ENCODE data around the gene PRDM2. TPM values are rescaled to one million over a fixed set of nuclear protein-coding genes. Genes with fewer than 3 reads are reported as not detected.
A peak's percentile ranks its signal among the peaks of the same experiment; 100 is the strongest.
"Not testable (repeated sequence)": the region's sequence is repeated elsewhere in the genome, so short reads cannot be mapped to it uniquely, and the experiment has no call there.

PRDM2 gene
- polyA plus RNA-seq (2013, experiment 1 of 2; ENCODE audit: insufficient read length): 27.6 TPM
- polyA plus RNA-seq (2013, experiment 2 of 2; ENCODE audit: insufficient read length): 26.7 TPM

GRCh38 chr1:13699936-13700520 is at the start of gene PRDM2:
PRDM2 (plus strand) TSS chr1:13700188; CDS start chr1:13715606, 15,418 bp downstream.
- peak; percentile 59 for DNase-seq

GRCh38 chr1:13651279-13651678 is 48.7 kb upstream of the PRDM2 start:
- DNase-seq: no peak

GRCh38 chr1:13652238-13652637 is 47.8 kb upstream of the PRDM2 start:
- DNase-seq: no peak

GRCh38 chr1:13661539-13661938 is 38.4 kb upstream of the PRDM2 start:
- peak; percentile 28 for DNase-seq

- peak; percentile 68 for DNase-seq
Observed at GRCh38 chr1:13662493-13662892, 37.5 kb upstream of the PRDM2 start.

GRCh38 chr1:13663969-13664368 is 36.0 kb upstream of the PRDM2 start:
- no peak for DNase-seq

GRCh38 chr1:13664451-13664850 is 35.5 kb upstream of the PRDM2 start:
- DNase-seq: no peak

GRCh38 chr1:13666317-13666716 is 33.7 kb upstream of the PRDM2 start:
- no peak for DNase-seq

GRCh38 chr1:13667691-13668090 is 32.3 kb upstream of the PRDM2 start:
- DNase-seq: no peak

- no peak for DNase-seq
Observed at GRCh38 chr1:13674377-13674776, 25.6 kb upstream of the PRDM2 start.

GRCh38 chr1:13675151-13675651 is 24.8 kb upstream of the PRDM2 start:
- DNase-seq: peak; percentile 93

- no peak for DNase-seq
Observed at GRCh38 chr1:13677896-13678295, 22.1 kb upstream of the PRDM2 start.

- no peak for DNase-seq
Observed at GRCh38 chr1:13679651-13680050, 20.3 kb upstream of the PRDM2 start.

- not testable (repeated sequence) for DNase-seq
Observed at GRCh38 chr1:13680609-13681008, 19.4 kb upstream of the PRDM2 start.

GRCh38 chr1:13681921-13682320 is 18.1 kb upstream of the PRDM2 start:
- DNase-seq: no peak

- no peak for DNase-seq
Observed at GRCh38 chr1:13682444-13682843, 17.5 kb upstream of the PRDM2 start.

- no peak for DNase-seq
Observed at GRCh38 chr1:13683206-13683605, 16.8 kb upstream of the PRDM2 start.

GRCh38 chr1:13687151-13687715 is 12.8 kb upstream of the PRDM2 start:
- DNase-seq: no peak

GRCh38 chr1:13693094-13693493 is 6.9 kb upstream of the PRDM2 start:
- DNase-seq: not testable (repeated sequence)

- no peak for DNase-seq
Observed at GRCh38 chr1:13694886-13695684, 4.9 kb upstream of the PRDM2 start.

- DNase-seq: no peak
Observed at GRCh38 chr1:13697738-13698137, 2.2 kb upstream of the PRDM2 start.

- peak; percentile 19 for DNase-seq
Observed at GRCh38 chr1:13699510-13699909, 478 bp upstream of the PRDM2 start.

GRCh38 chr1:13700521-13701270 is 708 bp downstream of the PRDM2 start:
- peak; percentile 40 for DNase-seq
